Gastrocnemius medialis (tissue), 4 donors: ENCODE data around the gene BRAF. TPM values are rescaled to one million over a fixed set of nuclear protein-coding genes. Genes with fewer than 3 reads are reported as not detected.

Experiments
- ATAC-seq, 2 donors: fragments of 150-250 bp; one replicate each; pipeline ENCODE4 v1.9.1; 2016
- DNase-seq, 2 donors: peaks; one replicate each; pipeline ENCODE4 v3.0.0-alpha.2; 2019
- H3K27ac ChIP-seq, 4 donors: fragments of 200-600 bp; sonication (generic); 1 replicate in 1 of 4; 2 replicates in 3 of 4; pipeline ENCODE4 v1.5.1; 2016 to 2018; ENCODE audit warnings: mild to moderate bottlenecking in 2 of 4, moderate library complexity in 1 of 4
- H3K27me3 ChIP-seq, 3 donors: fragments of 200-600 bp; sonication (generic) in 2 of 3; 1 replicate in 1 of 3; 2 replicates in 2 of 3; pipeline versions ENCODE4 v1.5.1 to v1.6.0; 2016 to 2019; ENCODE audit warnings: mild to moderate bottlenecking in 1 of 3, moderate library complexity in 1 of 3
- H3K36me3 ChIP-seq, 2 donors: fragments of 200-600 bp; sonication (generic) in 1 of 2; one replicate each; pipeline ENCODE4 v1.5.1; 2017 to 2018
- H3K4me1 ChIP-seq, 2 donors: fragments of 200-600 bp; sonication (generic) in 1 of 2; one replicate each; pipeline ENCODE4 v1.5.1; 2016 to 2017; ENCODE audit warnings: mild to moderate bottlenecking in 2 of 2
- H3K4me3 ChIP-seq, 4 donors: fragments of 200-600 bp; sonication (generic) in 3 of 4; 1 replicate in 1 of 4; 2 replicates in 3 of 4; pipeline ENCODE4 v1.5.1; 2016 to 2019; ENCODE audit warnings: mild to moderate bottlenecking in 2 of 4
- H3K9me3 ChIP-seq, 3 donors: fragments of 200-600 bp; sonication (generic) in 2 of 3; 1 replicate in 1 of 3; 2 replicates in 2 of 3; pipeline ENCODE4 v1.5.1; 2016 to 2019
- CTCF ChIP-seq, 5 experiments: fragments of 450-650 bp in 3 of 5; fragments of 200-600 bp in 2 of 5; sonication (generic) in 2 of 5; IDR thresholded peaks in 4 of 5; conservative IDR thresholded peaks in 1 of 5; 1 replicate in 4 of 5; 2 replicates in 1 of 5; pipeline ENCODE4 v1.5.1; 2016 to 2019; ENCODE audit warnings: antibody characterized with exemption in 5 of 5, mild to moderate bottlenecking in 3 of 5, moderate library complexity in 3 of 5
- POLR2A ChIP-seq, 2 donors: fragments of 450-650 bp; IDR thresholded peaks; one replicate each; pipeline ENCODE4 v1.6.1; 2017; ENCODE audit warnings: antibody characterized with exemption in 2 of 2, mild to moderate bottlenecking in 2 of 2, moderate library complexity in 2 of 2
- in situ Hi-C, 4 donors: fragments of 200-750 bp; cut with MboI; loops; one replicate each; pipeline versions ENCODE4 v1.15.0 to v1.8.0; 2017; ENCODE audit warnings: low sequenced_read_pairs in 4 of 4
- intact Hi-C: fragments of 100-400 bp; cut with DNase I; formaldehyde crosslinking; loops from one replicate; pipeline ENCODE4 v1.15.1; 2023; ENCODE audit warnings: low total_unique reads
- total RNA-seq, 4 donors: library from RNA; depleted of rRNA; stranded (reverse); fragments of >200 nt; gene quantifications; one replicate each; pipeline versions ENCODE4 v1.1.0 to v1.2.3, GENCODE V29; 2016

BRAF gene
- total RNA-seq, 4 donors from 2014 or later, result 10.0 to 28.4 (median 19.2) TPM

GRCh38 chr7:140675726-140676125 lies 249.0 kb downstream of the BRAF start:
- H3K4me3 ChIP-seq, result no peak overlapping the region
- ATAC-seq (no peak), DNase-seq (no peak)
- no peaks in the 10 kb centered on the region for H3K27me3 ChIP-seq
- peaks cover 0 to 18% of the 10 kb centered on the region in 2 donors for H3K36me3 ChIP-seq
- TF ChIP-seq POLR2A (IDR thresholded peaks at IDR 0.05), result no peak
- no peak for TF ChIP-seq CTCF (IDR thresholded peaks at IDR 0.05 in 4 of 5, conservative IDR thresholded peaks at IDR 0.05 in 1 of 5)
- in situ Hi-C loops (loop anchor here in 3 of 4 donors (25.0 kb wide), 1 partner anchor 337 kb away; the partner anchor contains the start of gene MRPS33 (in 3 of the 3)), intact Hi-C loops (loop anchor here (5.0 to 10.0 kb wide), 3 partner anchors 137 to 859 kb away; partner anchors contain the start of gene MRPS33)
- H3K27ac ChIP-seq, result peak overlapping the region in 1 of 4 donors; percentile 35
- no peaks in the 10 kb centered on the region for H3K9me3 ChIP-seq
- peaks cover 16 to 26% of the 10 kb centered on the region in 2 donors for H3K4me1 ChIP-seq

GRCh38 chr7:140674899-140675701 lies 249.6 kb downstream of the BRAF start:
- Histone ChIP-seq H3K27me3 (no peaks in the 10 kb centered on the region), H3K36me3 (peaks cover 0 to 12% of the 10 kb centered on the region in 2 donors), H3K27ac (peak overlapping the region in 2 of 4 donors; percentile 6 to 35), H3K4me3 (no peak overlapping the region), H3K9me3 (no peaks in the 10 kb centered on the region), H3K4me1 (peaks cover 16 to 26% of the 10 kb centered on the region in 2 donors)
- intact Hi-C loops (loop anchor here (5.0 to 10.0 kb wide), 4 partner anchors 137 to 860 kb away; partner anchors contain the start of gene MRPS33), in situ Hi-C loops (loop anchor here in 3 of 4 donors (25.0 kb wide), 1 partner anchor 337 kb away; the partner anchor contains the start of gene MRPS33 (in 3 of the 3))
- peak; percentile 53 to 62 for ATAC-seq
- TF ChIP-seq POLR2A (IDR thresholded peaks at IDR 0.05), result no peak
- peak in 2 of 5 experiments; percentile 25 to 40 for TF ChIP-seq CTCF (IDR thresholded peaks at IDR 0.05 in 4 of 5, conservative IDR thresholded peaks at IDR 0.05 in 1 of 5)
- peak in 1 of 2 donors; percentile 31 for DNase-seq

GRCh38 chr7:140674356-140674800 lies 250.4 kb downstream of the BRAF start:
- H3K27me3 ChIP-seq, result no peaks in the 10 kb centered on the region
- H3K27ac ChIP-seq, result peak overlapping the region in 1 of 4 donors; percentile 80
- H3K36me3 ChIP-seq, result peaks cover 0 to 7% of the 10 kb centered on the region in 2 donors
- in situ Hi-C loops, result no loop called here
- intact Hi-C loops, result loop anchor here (5.0 to 10.0 kb wide), 2 partner anchors 253 to 860 kb away; no protein-coding TSS in a partner anchor
- peak overlapping the region in 1 of 4 donors; percentile 89 for H3K4me3 ChIP-seq
- no peaks in the 10 kb centered on the region for H3K9me3 ChIP-seq
- DNase-seq (no peak), ATAC-seq (no peak)
- peaks cover 16 to 26% of the 10 kb centered on the region in 2 donors for H3K4me1 ChIP-seq
- TF ChIP-seq POLR2A (IDR thresholded peaks at IDR 0.05), result no peak
- no peak for TF ChIP-seq CTCF (IDR thresholded peaks at IDR 0.05 in 4 of 5, conservative IDR thresholded peaks at IDR 0.05 in 1 of 5)

GRCh38 chr7:140673774-140674155 lies 251.0 kb downstream of the BRAF start:
- TF ChIP-seq CTCF (IDR thresholded peaks at IDR 0.05 in 4 of 5, conservative IDR thresholded peaks at IDR 0.05 in 1 of 5), result no peak
- TF ChIP-seq POLR2A (IDR thresholded peaks at IDR 0.05), result no peak
- Histone ChIP-seq H3K27me3 (no peaks in the 10 kb centered on the region), H3K9me3 (no peaks in the 10 kb centered on the region), H3K27ac (peak overlapping the region; percentile 69 to 83 (median 76)), H3K4me3 (peak overlapping the region; percentile 66 to 89 (median 75)), H3K4me1 (peaks cover 16 to 26% of the 10 kb centered on the region in 2 donors), H3K36me3 (peaks cover 0 to 1% of the 10 kb centered on the region in 2 donors)
- DNase-seq (no peak), ATAC-seq (no peak)
- intact Hi-C loops (loop anchor here (2.0 to 10.0 kb wide), 3 partner anchors 23 to 861 kb away; partner anchors contain the start of gene NDUFB2), in situ Hi-C loops (no loop called here)
